NCI-H146 (cell line): ENCODE results near the gene LRP10.
A peak's percentile ranks its signal among the peaks of the same experiment; 100 is the strongest.
"Not testable (repeated sequence)": the region's sequence is repeated elsewhere in the genome, so short reads cannot be mapped to it uniquely, and the experiment has no call there.

Experiments
- DNase-seq: peaks from one replicate; lab custom pipeline; 2025; lab: John Stamatoyannopoulos, UW

LRP10 gene, protein sequence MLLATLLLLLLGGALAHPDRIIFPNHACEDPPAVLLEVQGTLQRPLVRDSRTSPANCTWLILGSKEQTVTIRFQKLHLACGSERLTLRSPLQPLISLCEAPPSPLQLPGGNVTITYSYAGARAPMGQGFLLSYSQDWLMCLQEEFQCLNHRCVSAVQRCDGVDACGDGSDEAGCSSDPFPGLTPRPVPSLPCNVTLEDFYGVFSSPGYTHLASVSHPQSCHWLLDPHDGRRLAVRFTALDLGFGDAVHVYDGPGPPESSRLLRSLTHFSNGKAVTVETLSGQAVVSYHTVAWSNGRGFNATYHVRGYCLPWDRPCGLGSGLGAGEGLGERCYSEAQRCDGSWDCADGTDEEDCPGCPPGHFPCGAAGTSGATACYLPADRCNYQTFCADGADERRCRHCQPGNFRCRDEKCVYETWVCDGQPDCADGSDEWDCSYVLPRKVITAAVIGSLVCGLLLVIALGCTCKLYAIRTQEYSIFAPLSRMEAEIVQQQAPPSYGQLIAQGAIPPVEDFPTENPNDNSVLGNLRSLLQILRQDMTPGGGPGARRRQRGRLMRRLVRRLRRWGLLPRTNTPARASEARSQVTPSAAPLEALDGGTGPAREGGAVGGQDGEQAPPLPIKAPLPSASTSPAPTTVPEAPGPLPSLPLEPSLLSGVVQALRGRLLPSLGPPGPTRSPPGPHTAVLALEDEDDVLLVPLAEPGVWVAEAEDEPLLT

DNA sequence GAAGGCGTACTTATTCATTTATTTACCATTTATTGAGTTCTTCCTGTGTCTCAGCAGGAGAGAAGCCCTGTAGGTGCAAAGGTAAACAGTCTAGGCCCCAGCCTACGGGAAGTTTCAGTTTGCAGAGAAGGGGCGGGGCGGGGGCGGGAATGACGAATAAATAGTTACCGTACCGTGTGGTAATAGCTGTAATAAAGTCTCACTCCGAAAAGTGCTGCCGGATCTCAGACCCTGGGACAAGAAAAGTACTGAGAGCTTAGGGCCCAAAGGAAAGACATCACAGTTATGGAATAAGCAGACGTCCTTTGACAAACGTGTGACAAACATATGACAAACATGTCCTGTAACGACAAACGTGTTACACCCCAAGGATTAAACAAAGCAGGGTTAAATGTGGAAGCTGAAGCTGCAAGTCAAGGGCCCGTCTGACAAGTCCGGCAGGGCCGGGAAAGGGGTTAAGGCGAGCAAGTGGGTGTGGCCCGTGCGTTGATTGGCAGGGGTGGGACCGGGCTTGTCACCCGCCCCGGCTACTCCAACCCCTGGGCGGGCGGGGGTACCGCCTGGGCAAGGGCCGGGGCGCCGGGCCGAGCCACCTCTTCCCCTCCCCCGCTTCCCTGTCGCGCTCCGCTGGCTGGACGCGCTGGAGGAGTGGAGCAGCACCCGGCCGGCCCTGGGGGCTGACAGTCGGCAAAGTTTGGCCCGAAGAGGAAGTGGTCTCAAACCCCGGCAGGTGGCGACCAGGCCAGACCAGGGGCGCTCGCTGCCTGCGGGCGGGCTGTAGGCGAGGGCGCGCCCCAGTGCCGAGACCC lies at the start of gene LRP10:
TSS of gene LRP10 (plus strand) at position 517 of the 809 bp plus-strand sequence. CDS start 564 bp downstream, outside the sequence.
- peak; percentile 89 for DNase-seq

DNA sequence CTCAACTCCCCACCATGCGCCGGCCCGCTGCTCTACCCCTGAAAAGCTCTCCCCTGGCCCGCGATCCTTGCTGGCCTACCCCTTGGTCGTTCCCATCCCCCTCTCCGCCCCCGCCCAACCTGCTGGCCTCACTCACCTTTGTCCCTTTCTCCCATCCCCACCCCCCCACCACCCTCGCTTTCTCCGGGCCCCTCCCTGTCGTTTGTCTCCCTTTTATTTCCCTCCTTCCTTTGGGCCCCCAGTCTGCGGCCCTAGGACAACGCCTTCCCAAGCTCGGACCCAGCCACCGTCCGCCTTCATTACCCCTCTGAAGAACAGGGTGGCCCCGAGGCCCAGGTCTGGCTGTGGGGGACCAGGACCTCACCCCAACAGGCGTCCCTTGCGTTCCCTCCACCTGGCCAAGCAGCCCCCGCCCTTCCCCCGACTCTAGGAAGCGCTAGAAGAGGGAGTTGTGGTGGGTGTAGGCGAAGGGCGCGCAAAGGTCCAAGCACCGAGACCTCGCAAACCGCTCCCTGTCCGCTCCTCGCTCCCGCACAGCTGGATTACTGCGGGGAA lies 49.4 kb upstream of the LRP10 start:
- no peak for DNase-seq

DNA sequence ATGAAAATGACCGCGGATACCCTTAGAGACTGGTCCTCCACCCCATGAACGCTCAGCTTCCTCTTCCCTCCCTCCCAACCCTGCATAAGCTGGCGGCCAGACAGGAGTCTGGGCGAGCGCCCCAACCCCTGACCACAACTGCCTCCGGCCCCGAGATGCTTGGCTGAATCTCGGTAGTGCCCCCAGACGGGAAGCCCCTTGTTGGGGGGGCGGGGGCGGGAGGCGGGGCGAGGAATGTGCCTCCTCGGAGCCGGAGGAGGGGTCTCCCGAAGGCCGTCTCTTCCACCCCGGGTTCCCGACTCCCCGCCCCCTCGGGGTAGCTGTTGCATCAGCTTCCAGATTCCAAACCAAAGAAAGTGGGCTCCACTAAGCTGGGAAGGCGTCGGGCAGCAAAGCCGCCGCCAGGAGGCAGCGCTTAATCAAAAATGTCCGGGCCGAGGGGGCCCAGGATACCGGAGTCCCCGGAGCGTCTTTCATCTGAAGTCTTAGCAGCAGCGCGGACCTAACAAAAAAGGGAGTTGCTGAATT lies 48.9 kb upstream of the LRP10 start:
- DNase-seq, result peak; percentile 40

DNA sequence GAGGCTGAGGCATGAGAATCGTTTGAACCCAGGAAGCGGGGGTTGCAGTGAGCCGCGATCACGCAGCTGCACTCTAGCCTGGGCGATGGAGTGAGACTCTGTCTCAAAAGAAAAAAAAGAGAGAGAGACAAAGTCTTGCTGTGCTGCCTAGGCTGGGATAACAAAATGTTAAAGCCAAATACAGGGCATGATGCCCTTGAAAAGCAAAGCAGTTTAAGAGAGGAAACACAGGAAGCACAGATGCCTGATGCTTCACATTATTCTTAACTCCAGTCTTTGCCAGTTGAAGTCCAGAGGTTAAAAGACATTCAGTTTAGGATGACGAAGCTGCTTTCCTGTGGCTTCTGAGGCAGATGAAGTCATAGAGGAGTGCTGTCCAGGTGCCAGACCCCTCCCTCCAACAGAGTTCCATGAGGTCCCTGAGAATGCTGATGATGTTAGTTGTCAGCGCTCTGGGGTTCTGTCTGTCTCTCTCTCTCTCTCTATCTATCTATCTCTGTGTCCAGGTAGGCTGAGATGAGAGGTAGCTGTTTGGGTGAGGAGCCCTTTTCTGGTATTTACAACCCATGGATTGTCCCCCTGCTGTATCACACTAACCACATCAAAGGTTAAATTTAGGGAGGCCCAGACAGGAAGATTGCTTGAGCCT lies 46.7 kb upstream of the LRP10 start:
- DNase-seq, result peak; percentile 10

DNA sequence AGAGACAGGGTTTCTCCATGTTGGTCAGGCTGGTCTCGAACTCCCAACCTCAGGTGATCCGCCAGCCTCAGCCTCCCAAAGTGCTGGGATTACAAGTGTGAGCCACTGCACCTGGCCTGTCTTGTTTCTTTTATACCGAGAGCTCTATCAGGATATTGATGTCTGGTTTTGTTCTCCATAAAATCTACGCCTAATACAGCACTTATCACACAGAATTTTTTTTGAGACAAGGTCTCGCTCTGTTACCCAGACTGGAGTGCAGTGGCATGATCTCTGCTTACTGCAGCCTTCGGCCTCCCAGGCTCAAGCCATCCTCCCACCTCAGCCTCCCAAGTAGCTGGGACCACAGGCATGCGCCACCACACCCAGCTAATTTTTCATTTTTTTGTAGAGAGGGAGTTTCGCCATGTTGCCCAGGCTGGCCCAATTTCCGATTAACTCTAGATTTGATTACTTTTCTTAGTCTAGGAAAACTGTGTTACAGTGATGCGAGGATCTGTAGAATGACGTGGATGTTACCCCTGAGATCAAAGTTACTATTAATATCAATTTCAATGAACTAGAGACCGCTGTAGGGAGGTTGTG lies 42.4 kb upstream of the LRP10 start:
- DNase-seq, result not testable (repeated sequence)

DNA sequence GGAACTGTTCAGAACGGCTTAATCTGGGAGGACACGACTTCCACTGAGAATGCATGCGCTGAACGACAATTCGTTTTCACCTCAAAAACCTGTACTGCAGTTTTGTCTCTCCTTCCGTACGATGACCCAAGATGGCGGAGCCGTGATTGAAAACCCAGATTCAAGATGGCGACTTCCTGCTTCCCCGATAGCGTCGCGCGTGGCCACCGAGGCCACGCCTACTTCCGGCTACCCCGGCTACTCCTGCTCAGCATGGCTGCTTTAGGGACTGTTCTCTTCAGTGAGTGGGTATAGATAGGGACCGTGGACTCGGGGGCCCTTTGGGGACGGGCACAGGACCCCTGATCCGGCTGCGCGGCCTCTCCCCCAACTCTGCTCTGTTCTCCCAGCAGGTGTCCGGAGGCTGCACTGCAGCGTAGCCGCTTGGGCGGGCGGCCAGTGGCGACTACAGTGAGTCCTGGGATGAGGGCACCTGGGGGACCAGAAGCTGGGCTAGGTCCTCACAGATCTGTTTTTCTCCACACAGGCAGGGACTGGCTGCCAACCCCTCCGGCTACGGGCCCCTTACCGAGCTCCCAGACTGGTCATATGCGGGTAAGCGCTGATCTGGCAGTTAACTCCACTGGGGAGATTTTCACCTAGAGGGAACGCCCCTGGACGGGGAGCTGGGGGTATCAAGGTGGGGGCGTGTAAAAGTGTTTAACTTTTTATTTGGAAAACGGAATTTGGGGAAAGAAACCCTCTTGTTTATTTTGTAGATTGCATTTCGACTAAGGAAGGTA lies 41.7 kb upstream of the LRP10 start, which contains the start of gene MRPL52:
TSS of gene MRPL52 (plus strand) at position 227 of the 782 bp plus-strand sequence. CDS start at position 253, 26 bp downstream.
- DNase-seq, result peak; percentile 89

DNA sequence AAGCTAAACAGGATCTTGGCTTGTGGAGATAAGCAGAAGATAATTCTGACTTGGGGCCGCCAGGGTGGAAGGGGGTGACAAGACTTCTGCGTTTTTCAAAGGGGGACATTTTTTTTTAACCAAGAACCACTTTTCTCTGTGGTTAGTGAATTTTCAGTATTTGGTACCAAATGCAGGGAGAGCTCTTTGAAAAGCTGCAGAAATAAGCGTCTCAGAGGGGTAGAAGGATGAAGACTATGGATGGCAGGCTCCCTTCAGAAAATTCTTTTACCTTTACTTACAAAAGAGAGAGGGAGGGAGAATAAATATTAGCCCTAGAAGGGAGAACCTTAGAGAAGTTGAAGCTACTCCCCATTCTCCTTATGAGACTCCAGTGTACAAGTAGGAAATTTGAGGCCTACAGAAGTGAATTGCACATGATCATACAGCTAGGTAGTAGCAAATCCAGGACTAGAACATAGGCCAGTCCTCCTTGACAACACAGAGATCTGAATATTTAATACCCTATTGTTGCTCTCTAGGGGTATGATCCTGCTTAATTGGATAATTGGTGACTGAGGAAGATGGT lies 41.0 kb upstream of the LRP10 start:
- DNase-seq, result no peak

DNA sequence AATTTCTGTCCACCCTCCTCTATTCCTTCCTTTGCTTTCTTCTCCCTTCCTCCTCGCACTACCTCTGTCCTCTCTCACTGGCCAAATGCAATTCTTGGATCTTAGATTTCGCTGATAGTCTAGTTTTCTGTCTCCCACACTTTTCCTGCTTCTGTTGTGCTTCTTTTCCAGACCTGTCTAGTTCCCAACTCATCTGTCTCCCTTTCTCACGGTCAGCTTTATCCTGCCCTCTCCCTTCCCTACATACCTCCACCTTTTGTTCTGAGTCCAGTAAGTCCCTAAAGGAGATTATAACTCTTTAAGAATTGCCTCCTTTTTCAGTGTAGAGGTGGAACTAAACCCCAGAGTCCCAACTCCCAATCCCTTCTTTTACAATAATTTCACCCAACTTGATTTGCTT lies 36.0 kb upstream of the LRP10 start:
- DNase-seq, result no peak

DNA sequence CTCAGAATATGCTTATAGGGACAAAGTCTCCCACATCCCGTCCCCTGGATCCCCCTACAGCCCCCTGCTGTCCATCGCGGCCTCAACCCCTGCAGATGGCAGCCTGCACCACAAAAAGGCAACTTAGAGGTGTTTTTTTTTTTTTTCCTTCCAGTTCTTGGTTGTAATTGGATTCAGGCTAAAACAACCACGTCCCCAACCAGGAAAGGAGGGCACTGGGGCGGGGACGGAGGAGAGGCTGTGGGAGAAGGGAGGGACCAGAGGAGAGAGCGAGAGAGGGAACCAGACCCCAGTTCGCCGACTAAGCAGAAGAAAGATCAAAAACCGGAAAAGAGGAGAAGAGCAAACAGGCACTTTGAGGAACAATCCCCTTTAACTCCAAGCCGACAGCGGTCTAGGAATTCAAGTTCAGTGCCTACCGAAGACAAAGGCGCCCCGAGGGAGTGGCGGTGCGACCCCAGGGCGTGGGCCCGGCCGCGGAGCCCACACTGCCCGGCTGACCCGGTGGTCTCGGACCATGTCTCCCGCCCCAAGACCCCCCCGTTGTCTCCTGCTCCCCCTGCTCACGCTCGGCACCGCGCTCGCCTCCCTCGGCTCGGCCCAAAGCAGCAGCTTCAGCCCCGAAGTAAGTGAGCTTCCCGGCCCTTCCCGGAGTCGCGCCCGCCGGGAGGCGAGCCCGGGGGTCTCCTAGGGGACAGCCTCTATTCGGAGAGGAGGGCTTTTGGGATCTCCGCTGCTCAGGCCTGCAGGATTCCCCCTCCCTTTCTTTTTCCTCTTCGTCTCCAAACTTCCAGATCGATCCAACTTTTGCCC lies 35.0 kb upstream of the LRP10 start, which contains the start of gene MMP14:
TSS of gene MMP14 (plus strand) at position 285 of the 813 bp plus-strand sequence. CDS start at position 518, 233 bp downstream.
- no peak for DNase-seq

DNA sequence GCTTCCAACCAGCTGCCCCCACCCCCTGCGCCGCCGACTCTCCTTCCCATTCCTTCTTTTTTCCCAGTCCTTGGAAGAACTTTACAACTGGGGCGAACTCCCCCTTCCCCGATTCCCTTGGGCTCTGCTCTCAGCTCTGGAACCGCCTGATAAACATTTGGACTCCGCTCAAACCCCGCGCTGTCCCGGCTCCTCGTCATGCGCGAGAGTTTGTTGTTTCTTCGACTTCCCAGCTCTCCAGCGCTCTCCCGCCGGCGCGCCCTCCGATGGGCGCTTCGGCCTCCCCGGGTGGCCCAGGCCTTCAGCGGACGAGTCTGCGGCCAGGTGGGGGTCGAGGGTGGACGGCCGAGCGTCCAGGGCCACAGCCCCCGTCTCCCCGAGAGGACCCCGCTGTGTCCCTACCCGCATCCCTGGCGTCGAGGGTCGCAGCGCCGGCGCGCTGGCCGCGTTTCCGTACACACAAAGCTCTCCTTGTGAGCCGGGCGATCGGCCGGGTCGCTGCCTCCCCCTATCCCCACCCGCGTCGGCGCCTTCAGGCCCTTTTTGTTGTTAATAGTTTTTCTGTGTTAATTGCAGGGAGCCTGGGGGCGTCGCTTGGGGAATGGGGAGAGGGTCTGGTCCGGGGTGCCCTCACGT lies 34.3 kb upstream of the LRP10 start:
- DNase-seq, result peak; percentile 17

DNA sequence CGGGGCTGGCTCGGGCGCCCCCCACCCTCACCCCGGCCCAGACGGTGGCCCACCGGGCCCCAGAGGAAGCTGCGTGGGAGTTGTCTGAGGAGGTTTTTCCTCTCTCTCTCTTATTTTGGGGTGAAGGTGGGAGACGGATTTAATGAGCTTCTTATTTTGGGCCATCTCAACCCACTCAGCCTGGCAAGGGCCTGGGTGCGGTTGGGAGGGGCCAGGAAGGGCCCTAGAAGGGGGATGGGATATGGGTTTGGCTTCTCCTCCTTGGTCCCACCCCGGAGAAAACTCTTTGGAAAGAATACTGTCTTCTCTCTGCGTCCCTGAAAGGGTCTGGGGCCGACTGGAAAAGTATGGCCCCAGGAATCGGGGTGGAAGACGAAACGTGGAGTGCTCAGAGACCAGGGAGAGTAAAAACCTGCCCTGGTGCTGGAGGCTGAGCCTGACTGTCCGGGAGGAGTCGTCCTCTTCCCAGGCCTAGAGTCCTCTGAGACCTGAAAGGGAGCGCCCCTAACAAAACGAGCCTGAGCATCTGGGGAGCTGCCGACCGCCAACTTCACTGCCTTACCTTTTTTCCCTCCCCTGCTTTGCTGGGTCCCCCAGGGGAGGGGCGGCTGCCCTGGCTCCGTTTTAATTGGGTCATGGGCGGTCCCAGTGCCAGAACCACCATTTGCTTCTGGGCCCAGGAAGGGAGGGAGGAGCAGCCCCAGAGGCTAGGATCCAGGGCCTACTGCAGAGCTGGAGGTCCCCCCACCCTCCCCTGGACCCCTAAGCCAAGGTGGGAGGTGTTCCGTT lies 33.6 kb upstream of the LRP10 start:
- no peak for DNase-seq

DNA sequence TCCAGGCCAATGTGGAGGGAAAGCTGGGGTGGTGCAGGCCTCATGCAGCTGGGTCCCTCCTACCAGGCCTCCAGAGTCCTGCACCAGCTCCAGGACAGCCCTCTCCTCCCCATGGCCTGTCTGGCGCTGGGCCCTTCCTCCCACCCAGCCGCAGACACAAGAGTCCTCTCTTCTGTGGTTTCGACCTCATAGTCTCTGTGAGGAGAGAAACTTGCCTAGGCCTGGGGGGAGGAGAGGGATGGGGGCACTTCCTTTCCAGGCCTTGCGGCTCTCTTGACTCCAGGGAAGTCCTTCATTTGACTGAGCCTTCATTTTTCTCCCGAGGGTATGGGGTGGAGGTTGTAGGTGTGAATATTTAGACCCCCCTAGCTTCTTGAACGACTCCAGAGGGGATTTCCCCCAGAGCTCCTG lies 32.9 kb upstream of the LRP10 start:
- DNase-seq, result no peak

DNA sequence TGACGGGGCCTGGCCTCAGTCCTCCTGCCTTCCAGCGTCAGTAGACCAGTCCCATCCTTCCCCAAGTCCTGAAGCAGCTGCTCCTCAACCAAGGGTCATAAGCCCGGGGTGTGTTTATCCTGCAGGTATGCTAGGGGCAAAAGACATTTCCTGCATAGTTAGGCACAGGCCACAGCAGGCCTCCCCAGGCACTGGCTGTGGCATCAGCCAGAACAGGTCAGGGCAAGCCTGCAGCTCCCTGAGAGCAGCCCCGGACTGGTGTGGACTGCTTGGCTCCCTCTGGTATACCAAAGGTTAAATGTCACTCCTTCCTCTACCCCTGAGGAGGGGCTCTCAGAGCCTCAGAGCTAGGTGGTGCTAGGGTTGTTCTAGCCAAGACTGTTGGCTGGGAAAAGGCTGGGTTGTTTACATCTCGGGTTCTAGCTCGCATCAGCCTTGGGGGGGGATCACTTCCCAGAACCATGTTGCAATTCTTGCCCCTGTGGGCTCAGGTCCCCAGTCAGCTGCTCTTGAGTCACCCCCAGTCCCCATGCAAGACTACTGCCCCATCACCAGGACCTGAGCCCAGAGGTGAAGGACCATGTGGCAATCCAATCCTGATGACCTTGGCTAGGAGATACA lies 32.3 kb upstream of the LRP10 start:
- no peak for DNase-seq

DNA sequence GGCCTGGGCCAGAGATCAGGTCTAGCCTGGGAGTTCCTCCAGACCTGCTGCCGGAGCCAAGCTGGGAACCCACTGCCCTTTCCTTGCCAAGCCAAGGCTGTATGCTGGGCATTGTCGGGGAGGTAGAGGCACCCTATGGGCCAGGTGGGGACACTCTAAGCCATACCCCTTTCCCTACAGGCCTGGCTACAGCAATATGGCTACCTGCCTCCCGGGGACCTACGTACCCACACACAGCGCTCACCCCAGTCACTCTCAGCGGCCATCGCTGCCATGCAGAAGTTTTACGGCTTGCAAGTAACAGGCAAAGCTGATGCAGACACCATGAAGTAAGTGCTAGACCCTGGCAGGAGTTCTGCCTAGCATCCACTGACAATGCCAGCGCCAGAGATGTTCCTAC lies 30.2 kb upstream of the LRP10 start:
- no peak for DNase-seq

DNA sequence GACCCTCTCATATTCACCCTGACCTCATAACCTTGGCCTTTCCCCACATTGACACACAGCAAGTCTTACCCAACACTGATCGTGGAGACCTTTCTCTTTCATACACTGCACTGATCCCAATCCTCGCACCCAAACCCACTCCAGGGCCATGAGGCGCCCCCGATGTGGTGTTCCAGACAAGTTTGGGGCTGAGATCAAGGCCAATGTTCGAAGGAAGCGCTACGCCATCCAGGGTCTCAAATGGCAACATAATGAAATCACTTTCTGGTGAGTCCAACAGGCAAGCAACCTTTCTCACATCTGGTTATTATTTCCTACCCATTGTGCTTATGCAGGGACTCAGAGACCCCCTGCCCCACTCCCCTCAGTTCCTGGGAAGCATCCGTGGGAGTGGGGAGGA lies 29.8 kb upstream of the LRP10 start:
- DNase-seq, result no peak

DNA sequence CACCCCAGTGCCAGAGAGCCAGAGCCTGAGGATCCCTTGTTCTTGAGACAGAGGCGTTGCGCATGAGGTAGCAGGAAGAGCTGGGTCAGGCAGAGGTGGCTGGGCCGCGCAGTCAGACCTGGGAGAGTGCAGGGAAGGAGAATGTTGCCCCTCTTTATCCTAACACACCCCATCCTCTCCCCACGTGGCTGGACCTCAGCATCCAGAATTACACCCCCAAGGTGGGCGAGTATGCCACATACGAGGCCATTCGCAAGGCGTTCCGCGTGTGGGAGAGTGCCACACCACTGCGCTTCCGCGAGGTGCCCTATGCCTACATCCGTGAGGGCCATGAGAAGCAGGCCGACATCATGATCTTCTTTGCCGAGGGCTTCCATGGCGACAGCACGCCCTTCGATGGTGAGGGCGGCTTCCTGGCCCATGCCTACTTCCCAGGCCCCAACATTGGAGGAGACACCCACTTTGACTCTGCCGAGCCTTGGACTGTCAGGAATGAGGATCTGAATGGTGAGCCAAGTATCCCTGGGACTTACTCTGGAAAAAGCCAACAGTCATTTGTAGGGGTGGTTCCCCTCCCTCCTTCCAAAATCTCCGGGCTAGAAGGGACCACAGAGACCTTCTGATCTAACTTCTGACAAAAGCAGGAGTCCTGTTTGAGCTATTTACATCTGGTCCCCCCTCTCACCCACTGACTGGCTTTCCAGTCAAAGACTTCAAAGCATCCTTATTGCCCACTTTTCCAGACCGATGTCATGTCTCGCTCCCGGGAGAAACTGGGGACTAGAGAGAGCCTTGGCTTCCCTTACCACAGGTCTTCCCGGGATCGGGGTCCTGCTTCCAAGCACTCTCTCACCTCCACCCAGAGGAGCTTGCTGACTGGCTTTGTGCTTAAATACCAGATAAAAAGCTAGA lies 29.1 kb upstream of the LRP10 start:
- DNase-seq, result no peak
